Measurements from ENCODE around the gene MAGI1.
"Not testable (repeated sequence)": the region's sequence is repeated elsewhere in the genome, so short reads cannot be mapped to it uniquely, and the experiment has no call there.

MAGI1 gene

GRCh38 chr3:65549626-65549959 lies 489.1 kb downstream of the MAGI1 start:
- no peak for DNase-seq

- no peak for DNase-seq
These were observed 489.7 kb downstream of the MAGI1 start for GRCh38 chr3:65548848-65549625.

GRCh38 chr3:65545429-65545828 lies 493.3 kb downstream of the MAGI1 start:
- no peak for DNase-seq

DNA sequence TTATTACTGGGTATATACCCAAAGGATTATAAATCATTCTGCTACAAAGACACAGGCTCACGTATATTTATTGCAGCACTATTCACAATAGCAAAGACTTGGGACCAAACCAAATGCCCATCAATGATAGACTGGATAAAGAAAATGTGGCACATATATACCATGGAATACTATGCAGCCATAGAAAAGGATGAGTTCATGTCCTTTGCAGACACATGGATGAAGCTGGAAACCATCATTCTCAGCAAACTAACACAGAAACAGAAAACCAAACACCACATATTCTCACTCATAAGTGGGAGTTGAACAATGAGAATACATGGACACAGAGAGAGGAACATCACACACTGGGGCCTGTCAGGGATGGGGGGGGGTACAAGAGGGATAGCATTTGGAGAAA lies 495.3 kb downstream of the MAGI1 start:
- DNase-seq = not testable (repeated sequence)

GRCh38 chr3:65540666-65541065 lies 498.1 kb downstream of the MAGI1 start:
- DNase-seq = no peak

GRCh38 chr3:65539616-65540015 lies 499.1 kb downstream of the MAGI1 start:
- DNase-seq = no peak

DNA sequence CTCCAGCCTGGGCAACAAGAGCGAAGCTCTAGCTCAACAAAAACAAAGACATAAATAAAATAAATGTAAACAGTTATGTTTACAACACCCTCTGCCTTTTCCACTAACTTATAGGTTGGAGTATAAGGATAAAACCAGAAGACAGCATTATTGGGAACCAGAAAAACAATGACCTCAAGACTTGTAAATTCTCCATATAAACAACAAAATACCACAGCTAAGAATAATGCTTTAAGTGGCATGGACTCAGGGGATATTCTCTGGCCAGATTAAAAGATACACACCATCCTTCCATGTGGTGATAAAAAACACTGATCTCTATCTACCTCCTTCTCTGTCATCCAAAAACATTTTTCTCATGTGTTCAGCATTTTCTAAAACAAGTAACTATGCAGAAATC lies 500.6 kb downstream of the MAGI1 start:
- no peak for DNase-seq

- DNase-seq = no peak
These were observed 501.6 kb downstream of the MAGI1 start for GRCh38 chr3:65537109-65537508.

- no peak for DNase-seq
These were observed 503.5 kb downstream of the MAGI1 start for GRCh38 chr3:65535260-65535659.

- no peak for DNase-seq
These were observed 503.9 kb downstream of the MAGI1 start for GRCh38 chr3:65534805-65535204.

DNA sequence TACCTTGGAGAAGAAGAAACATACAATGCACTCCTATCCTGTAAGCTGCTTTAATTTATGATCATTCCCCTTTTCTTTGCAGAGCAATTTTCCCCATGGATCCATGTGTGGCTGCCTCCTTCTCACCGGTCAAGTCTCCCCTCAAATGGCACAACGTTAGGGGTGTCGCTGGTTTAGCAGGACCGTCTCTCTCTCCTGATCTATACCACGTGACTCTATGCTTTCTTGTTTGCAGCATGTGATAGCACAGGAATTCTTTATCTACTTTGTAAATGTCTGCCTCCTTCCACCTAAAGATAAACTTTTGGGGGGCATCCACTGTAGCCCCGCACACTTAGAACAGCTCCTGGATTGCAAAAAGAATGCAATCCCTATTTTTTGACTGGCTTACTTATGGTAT lies 506.0 kb downstream of the MAGI1 start:
- no peak for DNase-seq

DNA sequence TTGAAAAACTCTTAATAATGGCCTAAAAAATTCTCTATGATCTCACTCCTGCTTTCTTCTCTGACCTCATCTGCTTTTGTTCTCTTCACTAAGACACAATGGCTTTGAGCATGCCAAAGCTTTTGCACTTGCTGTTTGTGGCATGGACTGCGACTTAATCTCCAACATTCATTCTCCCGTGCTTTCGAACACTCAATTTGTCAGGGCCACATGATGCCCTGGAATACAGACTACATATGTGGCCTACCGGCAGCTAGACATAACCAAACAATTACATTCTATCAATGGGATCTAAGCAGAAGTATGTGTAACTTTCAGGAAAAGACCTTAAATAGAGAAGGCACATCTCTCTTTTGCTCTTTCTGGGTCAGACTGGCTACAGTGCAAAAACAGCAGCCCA lies 506.5 kb downstream of the MAGI1 start:
- DNase-seq = no peak

GRCh38 chr3:65531499-65531898 lies 507.2 kb downstream of the MAGI1 start:
- no peak for DNase-seq

DNA sequence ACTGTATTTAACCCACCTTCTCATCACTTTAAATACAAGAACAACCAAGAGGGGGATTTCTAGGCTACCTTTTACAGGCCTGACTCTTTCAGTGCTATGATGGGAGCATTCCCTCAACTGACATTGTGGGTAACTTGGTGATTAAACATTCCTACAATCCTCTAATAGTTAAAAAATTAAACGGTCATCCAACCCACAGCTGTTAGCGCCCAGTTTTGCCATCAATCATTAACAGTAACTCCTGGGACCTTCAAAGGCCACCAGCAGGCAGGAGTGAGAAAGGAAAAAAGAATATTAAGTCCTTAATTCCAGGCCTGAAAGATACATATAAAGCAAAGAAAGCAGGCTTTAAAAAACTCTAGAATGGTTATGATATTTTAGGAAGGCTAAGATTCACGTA lies 512.1 kb downstream of the MAGI1 start:
- DNase-seq = no peak

DNA sequence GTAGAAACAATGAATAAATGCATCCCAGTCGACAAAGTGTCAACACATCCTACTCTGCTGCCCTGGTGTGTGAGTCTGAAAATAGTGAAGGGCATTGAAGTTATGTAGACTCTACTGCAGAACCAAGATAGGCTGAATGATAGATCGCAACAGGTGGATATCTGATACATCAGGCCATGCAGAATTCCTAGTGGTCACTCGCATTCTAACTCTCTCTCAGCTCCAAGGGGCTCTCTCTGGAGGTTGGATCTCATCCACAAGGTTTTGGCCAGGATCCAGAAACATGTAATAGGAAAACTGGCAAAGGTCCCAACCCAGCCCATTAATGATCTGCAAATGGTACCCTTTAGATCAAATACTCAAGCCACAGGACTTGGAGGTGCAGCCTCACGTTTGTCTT lies 514.1 kb downstream of the MAGI1 start:
- no peak for DNase-seq

DNA sequence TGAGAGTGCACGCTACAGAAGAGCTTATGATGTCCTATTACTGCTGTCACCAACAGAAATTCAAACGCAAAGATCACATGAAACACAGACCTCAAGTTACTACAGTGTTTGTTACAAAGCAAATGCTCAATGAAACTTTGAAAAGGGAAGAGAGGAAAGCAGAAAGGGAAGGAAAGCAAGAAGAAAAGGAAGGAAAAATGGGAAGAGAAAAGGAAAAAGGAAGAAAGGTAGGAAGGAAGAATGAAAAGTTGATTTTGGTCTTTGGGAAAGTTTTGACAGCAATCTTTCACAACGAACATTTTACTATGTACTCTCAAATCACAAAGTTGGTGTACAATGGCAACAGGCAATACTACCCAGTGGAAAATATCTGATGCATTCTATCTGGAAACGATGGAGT lies 514.8 kb downstream of the MAGI1 start:
- DNase-seq = no peak

- DNase-seq = no peak
These were observed 517.7 kb downstream of the MAGI1 start for GRCh38 chr3:65521032-65521431.

DNA sequence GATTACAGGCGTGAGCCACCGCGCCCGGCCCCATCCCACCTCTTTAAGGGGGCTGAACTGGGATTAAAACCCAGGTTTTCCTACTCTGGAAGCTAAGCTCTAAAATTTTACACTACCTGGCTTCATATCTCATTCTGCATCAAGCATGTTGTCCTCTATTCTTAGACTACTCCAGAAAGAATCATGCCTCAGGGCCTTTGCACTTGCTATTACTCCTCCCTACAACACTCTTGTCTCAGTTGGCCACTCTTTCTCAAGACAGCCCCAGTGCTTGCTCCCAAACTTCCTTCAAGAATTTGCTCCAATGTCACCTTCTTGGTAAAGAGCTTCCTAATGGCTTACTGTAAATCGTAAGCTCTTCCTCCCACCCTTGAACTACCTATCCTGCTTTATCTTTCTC lies 521.7 kb downstream of the MAGI1 start:
- DNase-seq = no peak

DNA sequence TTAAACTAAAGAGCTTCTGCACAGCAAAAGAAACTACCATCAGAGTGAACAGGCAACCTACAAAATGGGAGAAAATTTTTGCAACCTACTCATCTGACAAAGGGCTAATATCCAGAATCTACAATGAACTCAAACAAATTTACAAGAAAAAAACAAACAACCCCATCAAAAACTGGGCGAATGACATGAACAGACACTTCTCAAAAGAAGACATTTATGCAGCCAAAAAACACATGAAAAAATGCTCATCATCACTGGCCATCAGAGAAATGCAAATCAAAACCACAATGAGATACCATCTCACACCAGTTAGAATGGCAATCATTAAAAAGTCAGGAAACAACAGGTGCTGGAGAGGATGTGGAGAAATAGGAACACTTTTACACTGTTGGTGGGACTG lies 524.4 kb downstream of the MAGI1 start:
- not testable (repeated sequence) for DNase-seq

- not testable (repeated sequence) for DNase-seq
These were observed 529.3 kb downstream of the MAGI1 start for GRCh38 chr3:65509423-65509794.

- DNase-seq = no peak
These were observed 529.8 kb downstream of the MAGI1 start for GRCh38 chr3:65508750-65509422.

- DNase-seq = no peak
These were observed 531.3 kb downstream of the MAGI1 start for GRCh38 chr3:65507437-65507836.

- DNase-seq = no peak
These were observed 534.9 kb downstream of the MAGI1 start for GRCh38 chr3:65503776-65504175.

- DNase-seq = no peak
These were observed 536.2 kb downstream of the MAGI1 start for GRCh38 chr3:65502526-65502925.
